Stimulated activated CD4-positive, alpha-beta T cell treated with anti-CD3 and anti-CD28 coated beads, Interleukin-12 subunit alpha, Interleukin-12 subunit beta, amount 100 ng/mL, for 48 hours (primary cell): ENCODE data around the gene CRYGS.
"Not testable (repeated sequence)": the region's sequence is repeated elsewhere in the genome, so short reads cannot be mapped to it uniquely, and the experiment has no call there.

Experiments used
- DNase-seq, 3 donors: peaks; one replicate each; pipeline ENCODE4 v3.0.0-alpha.2; 2020; ENCODE audit warnings: low read depth in 2 of 3, low spot score in 1 of 3

The CRYGS gene

GRCh38 chr3:186520431-186520830 is 23.7 kb downstream of the CRYGS start:
- no peak for DNase-seq

GRCh38 chr3:186519021-186519658 is 25.0 kb downstream of the CRYGS start:
- no peak for DNase-seq

- DNase-seq: no peak
These were observed 27.0 kb downstream of the CRYGS start for GRCh38 chr3:186517218-186517617.

- DNase-seq: no peak
These were observed 27.5 kb downstream of the CRYGS start for GRCh38 chr3:186516646-186517045.

- no peak for DNase-seq
These were observed 29.1 kb downstream of the CRYGS start for GRCh38 chr3:186515125-186515524.

- no peak for DNase-seq
These were observed 29.7 kb downstream of the CRYGS start for GRCh38 chr3:186514296-186515002.

- no peak for DNase-seq
These were observed 30.8 kb downstream of the CRYGS start for GRCh38 chr3:186513386-186513785.

GRCh38 chr3:186512570-186513302 is 31.4 kb downstream of the CRYGS start:
- no peak for DNase-seq

- DNase-seq: no peak
These were observed 32.5 kb downstream of the CRYGS start for GRCh38 chr3:186511702-186512101.

- DNase-seq: no peak
These were observed 32.9 kb downstream of the CRYGS start for GRCh38 chr3:186511245-186511644.

- DNase-seq: no peak
These were observed 33.7 kb downstream of the CRYGS start for GRCh38 chr3:186510374-186511079.

GRCh38 chr3:186509423-186509822 is 34.8 kb downstream of the CRYGS start:
- no peak for DNase-seq

- no peak for DNase-seq
These were observed 37.3 kb downstream of the CRYGS start for GRCh38 chr3:186506857-186507256.

- no peak for DNase-seq
These were observed 37.9 kb downstream of the CRYGS start for GRCh38 chr3:186506191-186506739.

- no peak for DNase-seq
These were observed 41.0 kb downstream of the CRYGS start for GRCh38 chr3:186502966-186503712.

GRCh38 chr3:186502138-186502948 is 41.8 kb downstream of the CRYGS start:
- no peak for DNase-seq

GRCh38 chr3:186499949-186500348 is 44.2 kb downstream of the CRYGS start:
- DNase-seq: not testable (repeated sequence)

GRCh38 chr3:186498022-186498421 is 46.2 kb downstream of the CRYGS start:
- DNase-seq: not testable (repeated sequence)

- DNase-seq: no peak
These were observed 46.6 kb downstream of the CRYGS start for GRCh38 chr3:186497608-186498007.

GRCh38 chr3:186496635-186497034 is 47.5 kb downstream of the CRYGS start:
- no peak for DNase-seq
